GM06990 (cell line): ENCODE measurements around the gene OTUD5.

Experiments used
- DNase-seq: peaks from one replicate; pipeline ENCODE4 v3.0.0-alpha.2; 2011; ENCODE audit not compliant: insufficient read length; ENCODE audit errors: extremely low read depth
- H3K27me3 ChIP-seq: replicated peaks from 2 replicates; pipeline ENCODE4 v1.6.0; 2011; ENCODE audit warnings: low read length; ENCODE audit not compliant: control insufficient read depth, insufficient read depth
- H3K36me3 ChIP-seq: 2 replicates; pipeline ENCODE4 v1.5.1; 2011; ENCODE audit warnings: low read length; ENCODE audit not compliant: control insufficient read depth, insufficient read depth
- H3K4me3 ChIP-seq: replicated peaks from 2 replicates; pipeline ENCODE4 v1.5.1; 2011; ENCODE audit warnings: low read depth, mild to moderate bottlenecking, control low read depth, low read length
- TF ChIP-seq, protein P1 (sequence below): IDR thresholded peaks from 2 replicates; pipeline ENCODE4 v1.5.1; 2011; ENCODE audit warnings: low read length, control low read depth, mild to moderate bottlenecking, inconsistent platforms; ENCODE audit not compliant: insufficient read depth, poor library complexity, severe bottlenecking

Gene OTUD5

GRCh38 chrX:48957477-48957826, at the start of gene OTUD5:
TSS of gene OTUD5 (minus strand) at chrX:48957607. CDS start at chrX:48957570, 37 bp downstream.
- peak within 1 kb of the TSS; percentile 71 for H3K4me3 ChIP-seq
- no peaks in the 10 kb centered on the region; the same call in none of the 2 replicates for H3K36me3 ChIP-seq
- peak; percentile 78 for DNase-seq
- no peaks in the 10 kb centered on the region for H3K27me3 ChIP-seq
- TF ChIP-seq, protein P1, sequence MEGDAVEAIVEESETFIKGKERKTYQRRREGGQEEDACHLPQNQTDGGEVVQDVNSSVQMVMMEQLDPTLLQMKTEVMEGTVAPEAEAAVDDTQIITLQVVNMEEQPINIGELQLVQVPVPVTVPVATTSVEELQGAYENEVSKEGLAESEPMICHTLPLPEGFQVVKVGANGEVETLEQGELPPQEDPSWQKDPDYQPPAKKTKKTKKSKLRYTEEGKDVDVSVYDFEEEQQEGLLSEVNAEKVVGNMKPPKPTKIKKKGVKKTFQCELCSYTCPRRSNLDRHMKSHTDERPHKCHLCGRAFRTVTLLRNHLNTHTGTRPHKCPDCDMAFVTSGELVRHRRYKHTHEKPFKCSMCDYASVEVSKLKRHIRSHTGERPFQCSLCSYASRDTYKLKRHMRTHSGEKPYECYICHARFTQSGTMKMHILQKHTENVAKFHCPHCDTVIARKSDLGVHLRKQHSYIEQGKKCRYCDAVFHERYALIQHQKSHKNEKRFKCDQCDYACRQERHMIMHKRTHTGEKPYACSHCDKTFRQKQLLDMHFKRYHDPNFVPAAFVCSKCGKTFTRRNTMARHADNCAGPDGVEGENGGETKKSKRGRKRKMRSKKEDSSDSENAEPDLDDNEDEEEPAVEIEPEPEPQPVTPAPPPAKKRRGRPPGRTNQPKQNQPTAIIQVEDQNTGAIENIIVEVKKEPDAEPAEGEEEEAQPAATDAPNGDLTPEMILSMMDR, result no peak

- Histone ChIP-seq H3K4me3 (no peak overlapping the region), H3K36me3 (0 out of 2 replicates have a peak, but pooled peaks cover 2% of the 10 kb centered on the region), H3K27me3 (no peaks in the 10 kb centered on the region)
- TF ChIP-seq, protein P1, result no peak
- DNase-seq, result no peak
These were observed 46.3 kb upstream of the OTUD5 start for GRCh38 chrX:49003696-49004095.

DNA sequence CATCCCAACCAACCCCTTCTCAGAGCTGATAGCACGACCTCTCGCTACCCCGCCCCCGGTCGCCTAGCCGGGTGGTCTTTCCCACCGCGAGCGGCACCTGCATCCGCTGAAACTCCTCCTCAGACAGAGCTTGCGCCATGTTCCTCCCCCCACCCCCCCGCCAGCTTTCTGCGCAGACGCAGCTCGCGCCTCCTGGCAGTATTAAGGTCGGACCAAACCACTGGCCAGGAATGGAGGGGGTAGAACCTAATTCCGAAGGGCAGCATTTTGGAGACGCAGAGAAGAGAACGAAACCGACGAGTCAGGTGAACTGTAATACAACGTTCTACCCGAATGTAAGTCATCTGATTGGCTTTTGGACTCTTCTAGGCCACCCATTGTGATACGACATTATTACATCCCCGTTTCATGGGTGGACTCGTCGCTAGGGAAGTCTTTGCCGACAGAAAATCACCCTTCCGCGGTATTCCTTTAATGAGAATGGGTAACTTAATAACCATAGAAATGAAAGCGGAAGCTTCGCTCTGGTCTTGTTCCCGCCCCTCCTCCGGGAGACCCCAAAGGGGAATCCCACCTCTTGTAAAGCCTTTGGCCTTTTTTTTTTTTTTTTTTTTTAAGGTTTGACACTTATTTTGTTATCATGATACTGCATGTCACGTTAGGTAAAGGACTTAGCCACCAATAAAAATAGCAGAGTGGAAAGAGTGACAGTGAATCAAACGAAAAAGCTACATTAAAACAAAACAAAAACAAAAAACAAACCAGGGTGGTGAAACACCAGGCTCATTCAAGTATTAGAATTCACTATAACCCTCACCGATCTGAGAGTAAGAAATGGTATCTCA, 44.9 kb upstream of the OTUD5 start, which contains the start of gene GRIPAP1:
GRIPAP1 (minus strand) TSS at position 174 of the 845 bp plus-strand sequence; CDS start at position 139, 35 bp downstream.
- TF ChIP-seq, protein P1, result no peak
- H3K4me3 ChIP-seq, result peak within 1 kb of the TSS; percentile 71
- peak; percentile 86 for DNase-seq
- H3K36me3 ChIP-seq, result 0 out of 2 replicates have a peak, but pooled peaks cover 2% of the 10 kb centered on the region
- H3K27me3 ChIP-seq, result no peaks in the 10 kb centered on the region

GRCh38 chrX:49001521-49002090, 44.2 kb upstream of the OTUD5 start:
- Histone ChIP-seq H3K36me3 (peaks cover 4% of the 10 kb centered on the region; the same call in 1 of the 2 replicates), H3K4me3 (peak overlapping the region; percentile 71), H3K27me3 (no peaks in the 10 kb centered on the region)
- TF ChIP-seq, protein P1, result no peak
- DNase-seq, result no peak

GRCh38 chrX:49000636-49001035, 43.2 kb upstream of the OTUD5 start:
- Histone ChIP-seq H3K4me3 (no peak overlapping the region; the same call in 1 of the 2 replicates), H3K36me3 (peaks cover 4% of the 10 kb centered on the region; the same call in 1 of the 2 replicates), H3K27me3 (no peaks in the 10 kb centered on the region)
- no peak for DNase-seq
- TF ChIP-seq, protein P1, result no peak
